IPS-NIHi7 (cell line): ENCODE measurements around the gene SMC6.
A peak's percentile ranks its signal among the peaks of the same experiment; 100 is the strongest.

Experiments used
- DNase-seq: peaks from one replicate; pipeline ENCODE4 v3.0.0; 2012; ENCODE audit warnings: mixed read lengths; ENCODE audit errors: extremely low spot score

SMC6 gene

GRCh38 chr2:17753803-17754663 is at the start of gene SMC6, which contains the start of gene GEN1:
Gene SMC6 (minus strand): TSS chr2:17753810. CDS start chr2:17745946, 7,864 bp downstream.
Gene GEN1 (plus strand): TSS chr2:17754138. CDS start chr2:17759944, 5,806 bp downstream.
- peak; percentile 94 for DNase-seq

- DNase-seq: no peak
Measured at GRCh38 chr2:17800693-17801458, 47.3 kb upstream of the SMC6 start.

GRCh38 chr2:17800219-17800618 is 46.6 kb upstream of the SMC6 start:
- no peak for DNase-seq

- no peak for DNase-seq
Measured at GRCh38 chr2:17799301-17800120, 45.9 kb upstream of the SMC6 start.

- DNase-seq: no peak
Measured at GRCh38 chr2:17798338-17798737, 44.7 kb upstream of the SMC6 start.

- DNase-seq: no peak
Measured at GRCh38 chr2:17795309-17795708, 41.7 kb upstream of the SMC6 start.

- DNase-seq: no peak
Measured at GRCh38 chr2:17793803-17794354, 40.3 kb upstream of the SMC6 start.

- DNase-seq: no peak
Measured at GRCh38 chr2:17793296-17793695, 39.7 kb upstream of the SMC6 start.

- DNase-seq: no peak
Measured at GRCh38 chr2:17792515-17792914, 38.9 kb upstream of the SMC6 start.

GRCh38 chr2:17791817-17792130 is 38.2 kb upstream of the SMC6 start:
- DNase-seq: no peak

GRCh38 chr2:17791121-17791816 is 37.7 kb upstream of the SMC6 start:
- no peak for DNase-seq

- DNase-seq: no peak
Measured at GRCh38 chr2:17790536-17790935, 36.9 kb upstream of the SMC6 start.

- no peak for DNase-seq
Measured at GRCh38 chr2:17788773-17789172, 35.2 kb upstream of the SMC6 start.

GRCh38 chr2:17786727-17787126 is 33.1 kb upstream of the SMC6 start:
- no peak for DNase-seq

- DNase-seq: no peak
Measured at GRCh38 chr2:17781482-17781881, 27.9 kb upstream of the SMC6 start.

GRCh38 chr2:17780546-17780945 is 26.9 kb upstream of the SMC6 start:
- no peak for DNase-seq

GRCh38 chr2:17772532-17772931 is 18.9 kb upstream of the SMC6 start:
- no peak for DNase-seq

GRCh38 chr2:17771956-17772355 is 18.3 kb upstream of the SMC6 start:
- DNase-seq: no peak

- no peak for DNase-seq
Measured at GRCh38 chr2:17768894-17769293, 15.3 kb upstream of the SMC6 start.

GRCh38 chr2:17765398-17765797 is 11.8 kb upstream of the SMC6 start:
- DNase-seq: no peak

- no peak for DNase-seq
Measured at GRCh38 chr2:17763641-17764333, 10.2 kb upstream of the SMC6 start.
